ENCODE measurements around the gene NOTCH1.

NOTCH1 gene

GRCh38 chr9:136456258-136456657 lies 89.6 kb downstream of the NOTCH1 start:
- TF ChIP-seq CTCF (conservative IDR thresholded peaks at IDR 0.05) = no peak
- TF ChIP-seq ZFX (IDR thresholded peaks at IDR 0.05) = no peak
- no peak overlapping the region for H3K27ac ChIP-seq

GRCh38 chr9:136455043-136456002 lies 90.5 kb downstream of the NOTCH1 start:
- H3K27ac ChIP-seq = no peak overlapping the region
- TF ChIP-seq ZFX (IDR thresholded peaks at IDR 0.05) = no peak

GRCh38 chr9:136454026-136454796 lies 91.6 kb downstream of the NOTCH1 start:
- TF ChIP-seq CTCF (conservative IDR thresholded peaks at IDR 0.05) = no peak
- TF ChIP-seq ZFX (IDR thresholded peaks at IDR 0.05) = no peak
- no peak overlapping the region for H3K27ac ChIP-seq

- TF ChIP-seq CTCF (conservative IDR thresholded peaks at IDR 0.05) = no peak
- TF ChIP-seq ZFX (IDR thresholded peaks at IDR 0.05) = no peak
- H3K27ac ChIP-seq = no peak overlapping the region
These were observed 92.5 kb downstream of the NOTCH1 start for GRCh38 chr9:136453326-136453725.

- H3K27ac ChIP-seq = no peak overlapping the region
- TF ChIP-seq ZFX (IDR thresholded peaks at IDR 0.05) (no peak), CTCF (conservative IDR thresholded peaks at IDR 0.05) (no peak)
These were observed 94.5 kb downstream of the NOTCH1 start for GRCh38 chr9:136451221-136451877.

GRCh38 chr9:136448655-136449054 lies 97.2 kb downstream of the NOTCH1 start:
- TF ChIP-seq ZFX (IDR thresholded peaks at IDR 0.05) (no peak), CTCF (conservative IDR thresholded peaks at IDR 0.05) (no peak)

GRCh38 chr9:136447173-136447778 lies 98.6 kb downstream of the NOTCH1 start:
- H3K27ac ChIP-seq = no peak overlapping the region
- no peak for TF ChIP-seq CTCF (conservative IDR thresholded peaks at IDR 0.05)
- TF ChIP-seq ZFX (IDR thresholded peaks at IDR 0.05) = no peak

More at GRCh38 chr9:136448655-136449054, 97.2 kb downstream of the NOTCH1 start:
- H3K27ac ChIP-seq = no peak overlapping the region

Data from C4-2B (cell line).